Measurements from ENCODE around the gene PCDHB2.
"Not testable (repeated sequence)": the region's sequence is repeated elsewhere in the genome, so short reads cannot be mapped to it uniquely, and the experiment has no call there.

Gene PCDHB2

DNA sequence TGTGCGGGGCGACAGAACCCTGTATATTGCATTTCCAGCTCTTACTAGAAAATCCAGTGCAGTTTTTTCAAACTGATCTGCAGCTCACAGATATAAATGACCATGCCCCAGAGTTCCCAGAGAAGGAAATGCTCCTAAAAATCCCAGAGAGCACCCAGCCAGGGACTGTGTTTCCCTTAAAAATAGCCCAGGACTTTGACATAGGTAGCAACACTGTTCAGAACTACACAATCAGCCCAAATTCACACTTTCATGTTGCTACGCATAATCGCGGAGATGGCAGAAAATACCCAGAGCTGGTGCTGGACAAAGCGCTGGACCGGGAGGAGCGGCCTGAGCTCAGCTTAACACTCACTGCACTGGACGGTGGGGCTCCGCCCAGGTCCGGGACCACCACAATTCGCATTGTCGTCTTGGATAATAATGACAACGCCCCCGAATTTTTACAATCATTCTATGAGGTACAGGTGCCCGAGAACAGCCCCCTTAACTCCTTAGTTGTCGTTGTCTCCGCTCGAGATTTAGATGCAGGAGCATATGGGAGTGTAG lies 41.4 kb downstream of the PCDHB2 start:
- DNase-seq (ENCODE audit: low spot score), result no peak

DNA sequence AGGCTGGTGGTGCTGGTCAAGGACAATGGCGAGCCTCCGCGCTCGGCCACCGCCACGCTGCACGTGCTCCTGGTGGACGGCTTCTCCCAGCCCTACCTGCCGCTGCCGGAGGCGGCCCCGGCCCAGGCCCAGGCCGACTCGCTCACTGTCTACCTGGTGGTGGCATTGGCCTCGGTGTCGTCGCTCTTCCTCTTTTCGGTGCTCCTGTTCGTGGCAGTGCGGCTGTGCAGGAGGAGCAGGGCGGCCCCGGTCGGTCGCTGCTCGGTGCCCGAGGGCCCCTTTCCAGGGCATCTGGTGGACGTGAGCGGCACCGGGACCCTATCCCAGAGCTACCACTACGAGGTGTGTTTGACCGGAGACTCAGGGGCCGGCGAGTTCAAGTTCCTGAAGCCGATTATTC lies 42.9 kb downstream of the PCDHB2 start:
- DNase-seq (ENCODE audit: low spot score), result not testable (repeated sequence)
